Suppressor macrophage (primary cell): ENCODE measurements around the gene RPRM.
"Not testable (repeated sequence)": the region's sequence is repeated elsewhere in the genome, so short reads cannot be mapped to it uniquely, and the experiment has no call there.

Source experiments
- DNase-seq, 4 experiments: peaks; one replicate each; pipeline ENCODE4 v3.0.0-alpha.2; 2020 to 2022
- total RNA-seq, 17 experiments: gene quantifications; one replicate each; lab custom pipeline; 2026; ENCODE audit warnings: mixed read lengths in 6 of 17, inconsistent platforms in 3 of 17; lab: John Stamatoyannopoulos, UW

Gene RPRM
- total RNA-seq: 0 to 0.66 (median 0) reads per million in 17 experiments

- DNase-seq: peak; percentile 53 to 81 (median 68)
Observed at GRCh38 chr2:153478289-153479261, at the start of gene RPRM. RPRM (minus strand) TSS chr2:153478762; CDS start chr2:153478565, 197 bp downstream.

GRCh38 chr2:153519257-153519875 lies 40.8 kb upstream of the RPRM start:
- peak; percentile 61 to 78 (median 76) for DNase-seq

- no peak for DNase-seq
Observed at GRCh38 chr2:153512331-153512730, 33.8 kb upstream of the RPRM start.

- DNase-seq: no peak
Observed at GRCh38 chr2:153510996-153511395, 32.4 kb upstream of the RPRM start.

- DNase-seq: no peak
Observed at GRCh38 chr2:153509133-153509532, 30.6 kb upstream of the RPRM start.

- DNase-seq: not testable (repeated sequence)
Observed at GRCh38 chr2:153506499-153506898, 27.9 kb upstream of the RPRM start.

GRCh38 chr2:153499439-153499838 lies 20.9 kb upstream of the RPRM start:
- DNase-seq: no peak

GRCh38 chr2:153497938-153498629 lies 19.5 kb upstream of the RPRM start:
- no peak for DNase-seq

GRCh38 chr2:153495725-153496124 lies 17.2 kb upstream of the RPRM start:
- DNase-seq: no peak

- DNase-seq: no peak
Observed at GRCh38 chr2:153488072-153488471, 9.5 kb upstream of the RPRM start.

- DNase-seq: no peak
Observed at GRCh38 chr2:153487448-153487847, 8.9 kb upstream of the RPRM start.

- DNase-seq: no peak
Observed at GRCh38 chr2:153479573-153479972, 1.0 kb upstream of the RPRM start.

GRCh38 chr2:153477636-153478288 lies 800 bp downstream of the RPRM start:
- no peak for DNase-seq

GRCh38 chr2:153476816-153477635 lies 1.5 kb downstream of the RPRM start:
- DNase-seq: no peak

- DNase-seq: no peak
Observed at GRCh38 chr2:153476491-153476815, 2.1 kb downstream of the RPRM start.

- DNase-seq: no peak
Observed at GRCh38 chr2:153474876-153475435, 3.6 kb downstream of the RPRM start.

- DNase-seq: peak; percentile 9 to 56 (median 38)
Observed at GRCh38 chr2:153474407-153474806, 4.2 kb downstream of the RPRM start.

- no peak for DNase-seq
Observed at GRCh38 chr2:153470867-153471266, 7.7 kb downstream of the RPRM start.

- DNase-seq: no peak
Observed at GRCh38 chr2:153464395-153464794, 14.2 kb downstream of the RPRM start.

- DNase-seq: no peak
Observed at GRCh38 chr2:153462338-153462859, 16.2 kb downstream of the RPRM start.

- no peak for DNase-seq
Observed at GRCh38 chr2:153461453-153461852, 17.1 kb downstream of the RPRM start.
